Osteocyte (in vitro differentiated cells): Measurements from ENCODE around the gene RASGEF1C. TPM values are rescaled to one million over a fixed set of nuclear protein-coding genes. Genes with fewer than 3 reads are reported as not detected.

Experiments used
- DNase-seq: peaks from one replicate; pipeline ENCODE4 v3.0.0; 2021; ENCODE audit warnings: mixed read lengths; ENCODE audit not compliant: unreplicated experiment; ENCODE audit errors: extremely low spot score
- H3K27ac Mint-ChIP-seq: one replicate; pipeline ENCODE4 v1.8.0; 2021; ENCODE audit warnings: mild to moderate bottlenecking, mixed read lengths; ENCODE audit not compliant: unreplicated experiment
- H3K27me3 Mint-ChIP-seq: one replicate; pipeline ENCODE4 v1.8.0; 2021; ENCODE audit warnings: mixed read lengths; ENCODE audit not compliant: unreplicated experiment
- H3K36me3 Mint-ChIP-seq: one replicate; pipeline ENCODE4 v1.8.0; 2021; ENCODE audit warnings: mixed read lengths; ENCODE audit not compliant: unreplicated experiment
- H3K4me1 Mint-ChIP-seq: one replicate; pipeline ENCODE4 v1.8.0; 2021; ENCODE audit warnings: mixed read lengths; ENCODE audit not compliant: unreplicated experiment
- H3K4me3 Mint-ChIP-seq: one replicate; pipeline ENCODE4 v1.8.0; 2021; ENCODE audit warnings: mild to moderate bottlenecking, moderate library complexity, mixed read lengths; ENCODE audit not compliant: unreplicated experiment
- H3K9me3 Mint-ChIP-seq: one replicate; pipeline ENCODE4 v1.8.0; 2021; ENCODE audit warnings: mixed read lengths; ENCODE audit not compliant: unreplicated experiment
- total RNA-seq: library from RNA; stranded (reverse); gene quantifications from 2 replicates; pipeline ENCODE4 v1.2.1, GENCODE V29; 2021
- TF ChIP-seq, protein P1 (sequence below): fragments of 200-600 bp; sonication (generic); IDR thresholded peaks from 2 replicates; pipeline ENCODE4 v1.5.0; 2021; ENCODE audit warnings: antibody characterized with exemption, mild to moderate bottlenecking, moderate library complexity

The RASGEF1C gene
- total RNA-seq, 1 donor from 2014 or later, result not detected

DNA sequence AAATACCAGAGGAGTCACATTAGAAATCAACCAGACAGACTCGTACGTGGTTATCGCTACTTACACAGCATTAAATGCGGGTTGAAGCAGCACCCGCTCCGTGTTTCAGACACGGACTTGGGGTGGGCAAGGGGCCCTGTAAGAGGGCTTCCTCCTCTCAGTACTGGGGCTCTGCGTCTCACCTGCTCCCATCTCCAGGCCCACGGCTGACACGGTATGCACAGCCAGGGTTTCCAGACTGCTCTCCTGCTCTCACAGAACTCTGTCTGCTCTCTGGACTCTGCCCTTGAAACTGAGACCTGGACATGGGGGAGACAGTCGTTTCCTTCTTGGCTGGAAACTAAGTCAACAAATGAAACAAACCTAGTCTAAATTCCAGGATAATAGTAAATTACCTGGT, 24.7 kb upstream of the RASGEF1C start:
- H3K27ac Mint-ChIP-seq, result no peak overlapping the region
- H3K9me3 Mint-ChIP-seq, result peaks cover 5% of the 10 kb centered on the region
- no peaks in the 10 kb centered on the region for H3K27me3 Mint-ChIP-seq
- H3K4me3 Mint-ChIP-seq, result no peak overlapping the region
- no peak for DNase-seq
- H3K36me3 Mint-ChIP-seq, result peaks cover 45% of the 10 kb centered on the region
- no peaks in the 10 kb centered on the region for H3K4me1 Mint-ChIP-seq
- TF ChIP-seq, protein P1, sequence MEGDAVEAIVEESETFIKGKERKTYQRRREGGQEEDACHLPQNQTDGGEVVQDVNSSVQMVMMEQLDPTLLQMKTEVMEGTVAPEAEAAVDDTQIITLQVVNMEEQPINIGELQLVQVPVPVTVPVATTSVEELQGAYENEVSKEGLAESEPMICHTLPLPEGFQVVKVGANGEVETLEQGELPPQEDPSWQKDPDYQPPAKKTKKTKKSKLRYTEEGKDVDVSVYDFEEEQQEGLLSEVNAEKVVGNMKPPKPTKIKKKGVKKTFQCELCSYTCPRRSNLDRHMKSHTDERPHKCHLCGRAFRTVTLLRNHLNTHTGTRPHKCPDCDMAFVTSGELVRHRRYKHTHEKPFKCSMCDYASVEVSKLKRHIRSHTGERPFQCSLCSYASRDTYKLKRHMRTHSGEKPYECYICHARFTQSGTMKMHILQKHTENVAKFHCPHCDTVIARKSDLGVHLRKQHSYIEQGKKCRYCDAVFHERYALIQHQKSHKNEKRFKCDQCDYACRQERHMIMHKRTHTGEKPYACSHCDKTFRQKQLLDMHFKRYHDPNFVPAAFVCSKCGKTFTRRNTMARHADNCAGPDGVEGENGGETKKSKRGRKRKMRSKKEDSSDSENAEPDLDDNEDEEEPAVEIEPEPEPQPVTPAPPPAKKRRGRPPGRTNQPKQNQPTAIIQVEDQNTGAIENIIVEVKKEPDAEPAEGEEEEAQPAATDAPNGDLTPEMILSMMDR, result no peak

DNA sequence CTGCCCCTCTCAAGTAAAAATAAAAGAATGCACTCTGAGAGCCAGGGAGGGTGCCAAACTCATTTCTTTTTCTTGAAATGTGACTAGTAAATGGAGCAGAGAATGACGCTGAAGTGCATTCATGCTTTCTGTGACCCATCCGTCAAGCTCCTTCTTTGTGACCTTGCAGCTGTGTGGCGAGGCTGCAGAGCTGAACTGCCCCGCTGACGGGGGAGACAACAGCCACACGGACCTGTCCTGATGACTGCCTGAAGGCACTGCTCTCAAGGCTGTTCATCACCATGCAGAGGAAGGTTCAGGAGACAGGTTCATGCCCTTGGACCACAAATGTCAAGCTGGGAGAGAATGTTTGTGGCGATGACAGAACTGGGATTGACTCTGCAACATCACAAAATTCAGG, 21.0 kb upstream of the RASGEF1C start:
- DNase-seq, result peak; percentile 65
- Mint-ChIP-seq H3K36me3 (peaks cover 28% of the 10 kb centered on the region), H3K4me3 (no peak overlapping the region), H3K4me1 (no peaks in the 10 kb centered on the region), H3K9me3 (peaks cover 26% of the 10 kb centered on the region), H3K27ac (no peak overlapping the region), H3K27me3 (no peaks in the 10 kb centered on the region)
- TF ChIP-seq, protein P1, result no peak

DNA sequence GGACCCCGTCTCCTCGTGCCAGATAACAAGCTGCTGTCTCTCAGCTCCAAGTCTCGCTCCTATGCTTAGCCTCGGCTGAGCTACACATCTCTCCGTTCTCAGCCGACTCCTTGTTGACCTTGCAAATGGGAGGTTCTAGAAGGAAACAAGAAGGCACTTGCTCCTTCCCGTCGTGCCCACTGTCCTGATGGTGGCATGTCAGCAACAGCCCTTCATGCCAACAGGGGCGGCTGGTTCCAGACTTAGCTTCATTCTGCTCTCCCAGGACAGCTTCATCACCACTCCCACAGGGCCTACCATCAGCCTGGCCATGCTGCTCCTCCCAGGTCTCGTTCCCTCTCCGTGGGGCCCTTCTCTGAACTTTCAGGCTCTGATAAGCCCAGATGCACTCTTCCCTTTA, 13.0 kb upstream of the RASGEF1C start:
- no peak overlapping the region for H3K4me3 Mint-ChIP-seq
- H3K9me3 Mint-ChIP-seq, result peaks cover 53% of the 10 kb centered on the region
- TF ChIP-seq, protein P1, result no peak
- H3K36me3 Mint-ChIP-seq, result peaks cover 7% of the 10 kb centered on the region
- DNase-seq, result no peak
- no peaks in the 10 kb centered on the region for H3K27me3 Mint-ChIP-seq
- H3K4me1 Mint-ChIP-seq, result no peaks in the 10 kb centered on the region
- no peak overlapping the region for H3K27ac Mint-ChIP-seq

DNA sequence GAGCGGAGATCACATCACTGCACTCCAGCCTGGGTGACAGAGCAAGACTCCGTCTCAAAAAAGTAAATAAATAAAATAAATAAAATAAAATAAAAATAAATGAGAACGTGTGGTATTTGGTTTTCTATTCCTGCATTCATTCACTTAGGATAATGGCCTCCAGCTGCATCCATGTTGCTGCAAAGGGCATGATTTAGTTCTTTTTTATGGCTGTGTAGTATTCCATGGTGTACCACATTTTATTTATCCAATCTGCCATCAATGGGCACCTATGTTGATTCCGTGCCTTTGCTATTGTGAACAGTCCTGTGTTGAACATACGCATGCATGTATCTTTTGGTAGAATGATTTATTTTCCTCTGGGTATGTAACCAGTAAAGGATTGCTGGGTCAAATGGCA, 8.8 kb upstream of the RASGEF1C start:
- TF ChIP-seq, protein P1, result no peak
- Mint-ChIP-seq H3K27me3 (no peaks in the 10 kb centered on the region), H3K27ac (no peak overlapping the region), H3K36me3 (no peaks in the 10 kb centered on the region), H3K9me3 (peaks cover 37% of the 10 kb centered on the region), H3K4me3 (no peak overlapping the region), H3K4me1 (no peaks in the 10 kb centered on the region)
- DNase-seq, result no peak

DNA sequence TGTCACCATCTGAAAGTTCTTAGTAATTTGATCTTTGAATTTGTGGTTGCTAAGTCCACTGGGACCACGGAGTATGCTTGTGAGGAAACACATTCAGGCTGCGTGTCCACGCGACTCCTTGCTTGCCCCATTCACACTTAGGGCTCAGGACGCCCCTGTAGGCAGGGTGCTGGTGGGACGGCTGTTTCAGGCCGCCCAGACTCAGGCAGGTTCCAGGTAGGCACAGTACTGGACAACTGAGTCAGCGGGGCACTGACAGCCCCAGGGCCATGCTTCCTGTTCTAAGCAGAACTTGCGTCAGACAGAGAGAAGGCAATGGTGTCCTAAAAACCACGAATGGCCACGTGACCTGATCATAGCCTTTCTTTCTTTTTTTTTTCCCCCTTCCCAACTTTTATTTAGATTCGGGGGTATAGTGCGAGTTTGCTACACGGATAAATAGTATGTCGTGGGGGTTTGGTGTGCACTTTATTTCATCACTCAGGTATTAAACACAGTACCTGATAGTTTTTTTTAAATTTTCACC, 7.7 kb upstream of the RASGEF1C start:
- Mint-ChIP-seq H3K4me3 (no peak overlapping the region), H3K36me3 (no peaks in the 10 kb centered on the region), H3K4me1 (no peaks in the 10 kb centered on the region), H3K9me3 (peaks cover 32% of the 10 kb centered on the region), H3K27me3 (no peaks in the 10 kb centered on the region), H3K27ac (no peak overlapping the region)
- TF ChIP-seq, protein P1, result no peak
- peak; percentile 67 for DNase-seq
